ENCODE data around the gene CENPF.
A peak's percentile ranks its signal among the peaks of the same experiment; 100 is the strongest.
"Not testable (repeated sequence)": the region's sequence is repeated elsewhere in the genome, so short reads cannot be mapped to it uniquely, and the experiment has no call there.

Gene CENPF

GRCh38 chr1:214583113-214583512, 19.9 kb upstream of the CENPF start:
- no peak for DNase-seq (ENCODE audit: low spot score)

- DNase-seq (ENCODE audit: low spot score): no peak
Measured at GRCh38 chr1:214583824-214584554, 19.0 kb upstream of the CENPF start.

- DNase-seq (ENCODE audit: low spot score): peak; percentile 11
Measured at GRCh38 chr1:214584805-214585766, 17.9 kb upstream of the CENPF start.

- no peak for DNase-seq (ENCODE audit: low spot score)
Measured at GRCh38 chr1:214586621-214587020, 16.4 kb upstream of the CENPF start.

- no peak for DNase-seq (ENCODE audit: low spot score)
Measured at GRCh38 chr1:214587165-214587564, 15.8 kb upstream of the CENPF start.

- DNase-seq (ENCODE audit: low spot score): no peak
Measured at GRCh38 chr1:214588963-214589597, 13.9 kb upstream of the CENPF start.

GRCh38 chr1:214590696-214591095, 12.3 kb upstream of the CENPF start:
- no peak for DNase-seq (ENCODE audit: low spot score)

- not testable (repeated sequence) for DNase-seq (ENCODE audit: low spot score)
Measured at GRCh38 chr1:214591918-214592317, 11.1 kb upstream of the CENPF start.

- no peak for DNase-seq (ENCODE audit: low spot score)
Measured at GRCh38 chr1:214593158-214593557, 9.8 kb upstream of the CENPF start.

- no peak for DNase-seq (ENCODE audit: low spot score)
Measured at GRCh38 chr1:214603819-214604252, 841 bp downstream of the CENPF start.

- DNase-seq (ENCODE audit: low spot score): peak; percentile 35
Measured at GRCh38 chr1:214604523-214604922, 1.5 kb downstream of the CENPF start.

GRCh38 chr1:214605484-214605883, 2.5 kb downstream of the CENPF start:
- DNase-seq (ENCODE audit: low spot score): not testable (repeated sequence)

GRCh38 chr1:214605933-214606925, 3.2 kb downstream of the CENPF start:
- not testable (repeated sequence) for DNase-seq (ENCODE audit: low spot score)

GRCh38 chr1:214607492-214608215, 4.7 kb downstream of the CENPF start:
- DNase-seq (ENCODE audit: low spot score): not testable (repeated sequence)

- DNase-seq (ENCODE audit: low spot score): not testable (repeated sequence)
Measured at GRCh38 chr1:214608216-214608783, 5.3 kb downstream of the CENPF start.

GRCh38 chr1:214608817-214609216, 5.8 kb downstream of the CENPF start:
- DNase-seq (ENCODE audit: low spot score): not testable (repeated sequence)

- no peak for DNase-seq (ENCODE audit: low spot score)
Measured at GRCh38 chr1:214609692-214610091, 6.7 kb downstream of the CENPF start.

- not testable (repeated sequence) for DNase-seq (ENCODE audit: low spot score)
Measured at GRCh38 chr1:214610136-214610535, 7.1 kb downstream of the CENPF start.

- peak; percentile 43 for DNase-seq (ENCODE audit: low spot score)
Measured at GRCh38 chr1:214615109-214615508, 12.1 kb downstream of the CENPF start.

GRCh38 chr1:214615871-214616270, 12.9 kb downstream of the CENPF start:
- peak; percentile 10 for DNase-seq (ENCODE audit: low spot score)
